ENCODE measurements around the gene SLC9A3. TPM values are rescaled to one million over a fixed set of nuclear protein-coding genes. Genes with fewer than 3 reads are reported as not detected.

SLC9A3 gene
- total RNA-seq, 1 experiment from 2014 or later, result 1.5 TPM

DNA sequence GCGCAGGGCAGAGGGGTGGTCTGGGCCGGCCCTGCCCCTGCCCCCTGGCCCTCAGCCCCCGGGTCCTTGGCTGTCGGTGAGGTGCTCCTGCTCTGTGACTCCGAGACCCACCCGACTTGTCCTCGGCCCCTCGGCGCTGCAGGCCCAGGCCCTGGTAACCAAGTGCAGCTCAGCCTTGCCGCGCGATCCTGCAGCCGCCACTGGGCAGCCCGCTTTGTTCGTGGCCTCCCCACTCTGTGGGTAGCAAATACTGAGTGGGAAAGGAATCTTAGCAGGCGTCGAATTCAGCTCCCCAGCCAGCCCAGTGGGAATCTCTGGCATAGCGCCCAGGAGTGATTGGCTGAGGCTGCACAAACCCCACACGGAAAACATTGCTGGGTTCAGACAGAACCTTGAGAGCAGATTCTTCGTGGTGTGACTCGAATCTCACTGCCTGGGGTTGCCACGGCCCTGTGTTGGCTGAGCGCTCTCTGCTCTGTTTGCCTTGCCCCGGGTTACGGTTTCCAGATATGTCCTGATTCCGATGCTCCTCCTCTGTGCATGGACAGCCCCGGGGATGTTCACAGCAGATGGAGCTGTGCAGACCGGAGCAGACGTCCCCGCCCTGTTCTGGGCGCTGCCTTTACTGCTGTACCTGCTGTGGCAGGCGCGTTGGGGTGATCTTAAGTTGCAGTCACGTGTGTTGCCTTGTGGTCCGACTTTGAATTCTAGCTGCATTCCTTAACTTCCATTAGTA is 94.6 kb downstream of the SLC9A3 start:
- CTCF ChIA-PET, result interaction anchor here (6.4 kb wide), 1 partner anchor 112 kb away, joined by 42 read pairs; no protein-coding TSS in a partner anchor
- H3K4me2 ChIP-seq (ENCODE audit: low read length), result no peak overlapping the region
- DNase-seq (ENCODE audit: low read depth, low spot score), result no peak

More for the DNA sequence above, 94.6 kb downstream of the SLC9A3 start:
- Histone ChIP-seq H2AFZ (ENCODE audit: low read depth, low read length, poor library complexity, severe bottlenecking) (no peak overlapping the region), H3K4me3 (replicated peaks in 1 of 2; ENCODE audit: low read depth in 1 of 2, low read length in 2 of 2) (no peak overlapping the region), H3K9ac (ENCODE audit: low read length) (no peak overlapping the region), H3K36me3 (ENCODE audit: control insufficient read depth in 1 of 2, insufficient read depth in 2 of 2, low read length in 2 of 2) (no peaks in the 10 kb centered on the region), H3K27ac (ENCODE audit: low read depth, low read length) (no peak overlapping the region), H3K9me2 (ENCODE audit: insufficient read depth) (no peaks in the 10 kb centered on the region), H3K27me3 (ENCODE audit: insufficient read depth, low read length) (no peaks in the 10 kb centered on the region), H3K79me2 (ENCODE audit: insufficient read depth, low read length) (no peaks in the 10 kb centered on the region), H3K9me3 (ENCODE audit: control insufficient read depth in 1 of 2, insufficient read depth in 1 of 2, low read depth in 1 of 2, low read length in 2 of 2) (no peaks in the 10 kb centered on the region), H4K20me1 (ENCODE audit: insufficient read depth) (no peaks in the 10 kb centered on the region), H3K4me1 (ENCODE audit: control insufficient read depth in 1 of 2, insufficient read depth in 2 of 2, low read length in 2 of 2) (peaks cover 0 to 19% of the 10 kb centered on the region in 2 experiments; a peak in 3 of 4 replicates)
- ChIA-PET RAD21 (ENCODE audit: low non-redundant PET in 1 of 2, low total read pairs in 2 of 2, uncharacterized antibody in 2 of 2, unreplicated experiment in 2 of 2) (interaction anchor here in 1 of 2 experiments (2.0 kb wide), 1 partner anchor 113 kb away, joined by 4 read pairs; no protein-coding TSS in a partner anchor), POLR2A (no interaction called here)
- ATAC-seq, result no peak
- BruUV-seq (replicated peaks), result no TSS peak
- TF ChIP-seq SIN3A (IDR thresholded peaks at IDR 0.05; ENCODE audit: low read depth) (no peak), SRF (IDR thresholded peaks at IDR 0.05; ENCODE audit: low read depth) (no peak), CEBPB (IDR thresholded peaks at IDR 0.05; ENCODE audit: low read depth) (no peak), TCF7L2 (IDR thresholded peaks at IDR 0.05; ENCODE audit: borderline replicate concordance, extremely low read depth, insufficient read depth, insufficient read length) (no peak), JUND (IDR thresholded peaks at IDR 0.05) (no peak), ZBTB33 (IDR thresholded peaks at IDR 0.05; ENCODE audit: extremely low read depth, insufficient replicate concordance, low read length) (no peak), REST (IDR thresholded peaks at IDR 0.05; ENCODE audit: low read depth) (no peak), YY1 (IDR thresholded peaks at IDR 0.05; ENCODE audit: extremely low read depth, insufficient replicate concordance, low read depth, low read length) (no peak), ATF3 (IDR thresholded peaks at IDR 0.05) (no peak), POLR2A (IDR thresholded peaks at IDR 0.05; ENCODE audit: borderline replicate concordance, extremely low read depth, insufficient read depth, insufficient read length) (no peak), ZNF274 (IDR thresholded peaks at IDR 0.05; ENCODE audit: low read depth, low read length) (no peak)
- TF ChIP-seq, protein P1, sequence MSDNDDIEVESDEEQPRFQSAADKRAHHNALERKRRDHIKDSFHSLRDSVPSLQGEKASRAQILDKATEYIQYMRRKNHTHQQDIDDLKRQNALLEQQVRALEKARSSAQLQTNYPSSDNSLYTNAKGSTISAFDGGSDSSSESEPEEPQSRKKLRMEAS (IDR thresholded peaks at IDR 0.05), result no peak
- intact Hi-C loops (cut with micrococcal nuclease), result no loop called here
